Neural progenitor cell (in vitro differentiated cells): ENCODE data around the gene ANKRD23. TPM values are rescaled to one million over a fixed set of nuclear protein-coding genes. Genes with fewer than 3 reads are reported as not detected.

Source experiments
- DNase-seq: peaks from one replicate; pipeline ENCODE4 v3.0.0-alpha.2; 2016; ENCODE audit warnings: low spot score
- H2AFZ ChIP-seq: fragments of 200-600 bp; sonication (generic); replicated peaks from 2 replicates; pipeline ENCODE4 v1.6.1; 2016; ENCODE audit warnings: antibody characterized with exemption
- H3F3A ChIP-seq: fragments of 200-600 bp; sonication (generic); 2 replicates; pipeline ENCODE4 v1.6.1; 2016; ENCODE audit warnings: antibody characterized with exemption, low read depth
- H3K27ac ChIP-seq: fragments of 200-600 bp; sonication (generic); 2 replicates; pipeline ENCODE4 v1.5.1; 2016; ENCODE audit warnings: mild to moderate bottlenecking
- H3K27me3 ChIP-seq: fragments of 200-600 bp; sonication (generic); 2 replicates; pipeline ENCODE4 v1.6.1; 2016; ENCODE audit warnings: mild to moderate bottlenecking, moderate library complexity
- H3K36me3 ChIP-seq: fragments of 200-600 bp; sonication (generic); 2 replicates; pipeline ENCODE4 v1.5.1; 2016
- H3K4me1 ChIP-seq: fragments of 200-600 bp; sonication (generic); 2 replicates; pipeline ENCODE4 v1.6.1; 2016; ENCODE audit warnings: mixed run types
- H3K4me2 ChIP-seq: fragments of 200-600 bp; sonication (generic); 2 replicates; pipeline ENCODE4 v1.6.1; 2016
- H3K4me3 ChIP-seq: fragments of 200-600 bp; sonication (generic); 2 replicates; pipeline ENCODE4 v1.5.1; 2016
- H3K79me2 ChIP-seq: fragments of 200-600 bp; sonication (generic); 2 replicates; pipeline ENCODE4 v1.6.1; 2016; ENCODE audit warnings: low read depth
- H3K9ac ChIP-seq: fragments of 200-600 bp; sonication (generic); 2 replicates; pipeline ENCODE4 v1.6.1; 2016
- H3K9me3 ChIP-seq: fragments of 200-600 bp; sonication (generic); 2 replicates; pipeline ENCODE4 v1.5.1; 2016; ENCODE audit warnings: low read depth
- H4K20me1 ChIP-seq: fragments of 200-600 bp; sonication (generic); 2 replicates; pipeline ENCODE4 v1.6.1; 2016; ENCODE audit warnings: low read depth
- H3K27ac Mint-ChIP-seq: 3 replicates; pipeline ENCODE4 v1.8.0; 2021; ENCODE audit warnings: mixed read lengths
- H3K27me3 Mint-ChIP-seq: 2 replicates; pipeline ENCODE4 v1.8.0; 2022; ENCODE audit warnings: low read depth, mild to moderate bottlenecking, inconsistent platforms, moderate library complexity, mixed read lengths; ENCODE audit not compliant: insufficient read depth
- H3K36me3 Mint-ChIP-seq: 3 replicates; pipeline ENCODE4 v1.8.0; 2021; ENCODE audit warnings: mixed read lengths
- H3K4me1 Mint-ChIP-seq: 3 replicates; pipeline ENCODE4 v1.8.0; 2021; ENCODE audit warnings: mixed read lengths
- H3K4me3 Mint-ChIP-seq: 3 replicates; pipeline ENCODE4 v1.8.0; 2021; ENCODE audit warnings: mild to moderate bottlenecking, moderate library complexity, mixed read lengths
- H3K9me3 Mint-ChIP-seq: 3 replicates; pipeline ENCODE4 v1.8.0; 2020; ENCODE audit warnings: mixed read lengths
- CTCF ChIP-seq: fragments of 200-600 bp; sonication (generic); IDR thresholded peaks from 2 replicates; pipeline ENCODE4 v1.5.1; 2017; ENCODE audit warnings: antibody characterized with exemption, mild to moderate bottlenecking
- EZH2 ChIP-seq: fragments of 200-600 bp; sonication (generic); IDR thresholded peaks from 2 replicates; pipeline ENCODE4 v1.6.1; 2017; ENCODE audit warnings: antibody characterized with exemption, mild to moderate bottlenecking, moderate library complexity
- EZH2phosphoT487 ChIP-seq: fragments of 200-600 bp; sonication (generic); IDR thresholded peaks from 2 replicates; pipeline ENCODE4 v1.6.1; 2017; ENCODE audit warnings: antibody characterized with exemption
- total RNA-seq: library from RNA; depleted of rRNA; stranded (reverse); fragments of >200 nt; gene quantifications from 2 replicates; pipeline ENCODE4 v1.2.3, GENCODE V29; 2015; ENCODE audit warnings: low replicate concordance

ANKRD23 gene
- total RNA-seq, 1 donor from 2014 or later = 10.8 TPM

- H4K20me1 ChIP-seq = no peaks in the 10 kb centered on the region
- H3K36me3 ChIP-seq = no peaks in the 10 kb centered on the region
- Mint-ChIP-seq H3K4me1 (peaks cover 14% of the 10 kb centered on the region), H3K27me3 (peaks cover 10% of the 10 kb centered on the region), H3K4me3 (no peak overlapping the region), H3K9me3 (no peaks in the 10 kb centered on the region), H3K27ac (no peak overlapping the region), H3K36me3 (peaks cover 17% of the 10 kb centered on the region)
- no peak overlapping the region for H3K27ac ChIP-seq
- H3K4me2 ChIP-seq = no peak overlapping the region
- peaks cover 7% of the 10 kb centered on the region for H3F3A ChIP-seq
- H3K79me2 ChIP-seq = no peaks in the 10 kb centered on the region
- peaks cover 7% of the 10 kb centered on the region for H3K4me1 ChIP-seq
- no peak overlapping the region for H2AFZ ChIP-seq
- DNase-seq = no peak
- no peak overlapping the region for H3K9ac ChIP-seq
- no peak overlapping the region for H3K4me3 ChIP-seq
- H3K9me3 ChIP-seq = no peaks in the 10 kb centered on the region
- TF ChIP-seq CTCF = no peak
- TF ChIP-seq EZH2phosphoT487 = no peak
- TF ChIP-seq EZH2 = no peak
- no peaks in the 10 kb centered on the region for H3K27me3 ChIP-seq
Observed at GRCh38 chr2:96839293-96839874, 4.4 kb downstream of the ANKRD23 start.

GRCh38 chr2:96838345-96839292 lies 5.2 kb downstream of the ANKRD23 start:
- Histone ChIP-seq H3K9me3 (no peaks in the 10 kb centered on the region), H2AFZ (no peak overlapping the region), H3F3A (peaks cover 8% of the 10 kb centered on the region), H3K4me2 (no peak overlapping the region), H3K27ac (no peak overlapping the region), H4K20me1 (no peaks in the 10 kb centered on the region), H3K4me3 (no peak overlapping the region), H3K9ac (no peak overlapping the region), H3K4me1 (peaks cover 8% of the 10 kb centered on the region), H3K79me2 (no peaks in the 10 kb centered on the region), H3K27me3 (no peaks in the 10 kb centered on the region), H3K36me3 (no peaks in the 10 kb centered on the region)
- H3K36me3 Mint-ChIP-seq = peaks cover 17% of the 10 kb centered on the region
- H3K9me3 Mint-ChIP-seq = no peaks in the 10 kb centered on the region
- no peak overlapping the region for H3K4me3 Mint-ChIP-seq
- no peak overlapping the region for H3K27ac Mint-ChIP-seq
- H3K27me3 Mint-ChIP-seq = peaks cover 10% of the 10 kb centered on the region
- no peak for TF ChIP-seq EZH2
- TF ChIP-seq EZH2phosphoT487 = no peak
- no peak for TF ChIP-seq CTCF
- H3K4me1 Mint-ChIP-seq = peaks cover 14% of the 10 kb centered on the region
- DNase-seq = no peak

GRCh38 chr2:96837575-96837974 lies 6.2 kb downstream of the ANKRD23 start:
- no peak overlapping the region for H3K4me3 Mint-ChIP-seq
- peaks cover 4% of the 10 kb centered on the region for H3K27me3 Mint-ChIP-seq
- no peaks in the 10 kb centered on the region for H3K9me3 ChIP-seq
- H3K4me3 ChIP-seq = no peak overlapping the region
- no peaks in the 10 kb centered on the region for H3K36me3 ChIP-seq
- peaks cover 18% of the 10 kb centered on the region for H3K4me1 ChIP-seq
- H3K9ac ChIP-seq = no peak overlapping the region
- no peak for DNase-seq
- H3K9me3 Mint-ChIP-seq = no peaks in the 10 kb centered on the region
- H3K4me1 Mint-ChIP-seq = peaks cover 20% of the 10 kb centered on the region
- H4K20me1 ChIP-seq = peaks cover 7% of the 10 kb centered on the region
- H3F3A ChIP-seq = peaks cover 15% of the 10 kb centered on the region
- no peak overlapping the region for H3K27ac ChIP-seq
- H3K27ac Mint-ChIP-seq = no peak overlapping the region
- H3K36me3 Mint-ChIP-seq = peaks cover 17% of the 10 kb centered on the region
- H3K27me3 ChIP-seq = no peaks in the 10 kb centered on the region
- H3K4me2 ChIP-seq = no peak overlapping the region
- H3K79me2 ChIP-seq = no peaks in the 10 kb centered on the region
- no peak for TF ChIP-seq CTCF
- no peak for TF ChIP-seq EZH2
- no peak for TF ChIP-seq EZH2phosphoT487
- H2AFZ ChIP-seq = no peak overlapping the region
